ENCODE measurements around the gene CHRNA10.

CHRNA10 gene

DNA sequence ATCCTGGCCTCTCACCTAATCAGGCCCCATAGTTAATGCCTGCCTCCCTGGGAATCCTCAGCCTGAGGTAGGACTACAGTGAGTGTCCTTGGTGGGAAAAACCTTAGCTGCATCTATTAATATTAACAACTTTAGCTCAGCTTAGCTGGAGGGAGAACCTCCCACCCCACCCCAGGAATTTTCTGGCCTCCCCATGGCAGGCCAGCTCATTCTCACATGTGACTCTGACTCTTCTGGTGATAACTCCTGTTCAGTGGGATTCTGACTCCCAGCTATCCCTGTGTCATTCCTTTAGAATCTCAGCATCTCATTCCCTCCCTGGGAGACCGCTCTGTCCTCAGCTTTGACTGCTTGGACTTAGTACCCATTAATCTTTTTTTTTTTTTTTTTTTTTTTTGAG lies 43.9 kb downstream of the CHRNA10 start:
- DNase-seq, result no peak

DNA sequence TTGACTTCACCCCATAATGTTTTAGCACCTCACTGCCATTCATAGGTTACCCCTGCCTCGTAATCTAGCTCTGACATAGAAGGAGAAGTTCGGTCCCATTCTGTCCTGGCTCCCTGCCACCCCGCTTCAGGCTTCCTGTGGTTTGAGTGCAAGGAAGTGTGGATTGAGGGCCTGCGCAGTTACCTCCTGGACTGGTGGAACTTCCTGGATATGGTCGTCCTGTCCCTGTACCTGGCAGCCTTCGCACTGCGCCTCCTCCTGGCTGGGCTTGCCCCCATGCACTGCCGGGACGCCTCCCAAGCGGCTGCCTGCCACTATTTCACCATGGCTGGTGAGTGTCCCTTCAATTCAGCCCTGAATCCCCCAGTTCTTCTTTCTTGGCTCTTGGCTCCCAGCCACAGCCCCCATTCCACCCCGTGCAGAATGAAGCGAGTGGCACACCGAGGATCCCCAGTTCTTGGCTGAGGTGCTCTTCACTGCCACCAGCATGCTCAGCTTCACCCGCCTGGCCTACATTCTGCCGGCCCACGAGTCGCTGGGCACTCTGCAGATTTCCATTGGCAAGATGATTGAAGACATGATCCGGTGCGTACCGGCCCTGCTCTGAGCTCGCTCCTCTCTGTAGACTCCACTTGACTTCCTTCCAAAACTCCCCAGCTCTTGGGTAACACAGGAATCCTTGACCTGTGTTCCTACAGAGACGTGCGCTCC lies 44.8 kb downstream of the CHRNA10 start:
- peak; percentile 93 to 94 for DNase-seq

DNA sequence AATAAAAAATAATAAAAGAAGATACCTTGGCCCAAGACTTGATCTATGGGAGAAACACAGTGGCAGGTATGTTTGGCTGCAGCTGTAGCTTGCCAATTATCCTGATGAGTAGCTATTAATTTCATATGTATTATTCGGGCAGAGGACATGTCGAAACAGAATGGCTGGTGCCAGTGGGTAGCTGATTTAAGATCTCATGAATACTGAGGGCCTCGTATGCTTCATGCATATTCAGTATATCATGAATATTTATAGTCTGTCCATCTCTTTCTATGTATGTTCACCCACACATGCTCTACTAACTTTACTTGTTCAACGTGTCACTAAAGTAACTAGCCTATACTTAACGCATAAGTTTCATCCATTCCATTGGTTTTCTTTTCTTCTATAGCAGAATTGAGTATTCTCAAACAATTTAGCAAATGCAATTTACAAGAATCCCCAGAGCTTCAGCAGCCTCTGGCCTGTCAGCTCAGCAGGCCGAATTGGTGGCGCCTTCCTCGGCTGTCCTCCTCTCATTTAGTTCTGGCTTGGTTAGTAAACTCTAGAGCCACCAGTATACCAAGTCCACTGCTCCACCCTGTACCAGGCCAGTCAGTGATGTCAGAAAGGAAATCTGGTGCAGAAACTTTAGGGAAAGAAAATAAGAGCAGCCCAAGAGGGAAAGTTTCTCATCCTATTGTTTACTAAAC lies 47.3 kb downstream of the CHRNA10 start:
- no peak for DNase-seq

DNA sequence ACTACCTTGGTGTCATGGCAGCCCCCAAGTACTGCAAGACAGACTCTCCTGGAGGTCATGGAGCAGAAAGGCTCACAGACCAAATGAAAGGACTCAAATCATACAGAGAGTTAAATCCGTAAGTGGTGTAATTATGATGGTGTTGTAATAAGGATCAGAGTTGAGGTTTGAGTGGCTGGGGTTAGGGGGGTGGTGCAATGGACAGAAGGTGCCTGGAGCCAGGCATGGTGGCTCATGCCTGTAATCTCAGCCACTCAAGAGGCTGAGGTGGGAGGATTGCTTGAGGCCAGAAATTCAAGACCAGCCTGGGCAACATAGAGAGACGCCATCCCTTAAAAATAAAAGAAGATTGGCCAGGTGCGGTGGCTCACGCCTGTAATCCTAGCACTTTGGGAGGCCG lies 48.1 kb downstream of the CHRNA10 start:
- no peak for DNase-seq

GRCh38 chr11:3622521-3622920 lies 48.7 kb downstream of the CHRNA10 start:
- no peak for DNase-seq

DNA sequence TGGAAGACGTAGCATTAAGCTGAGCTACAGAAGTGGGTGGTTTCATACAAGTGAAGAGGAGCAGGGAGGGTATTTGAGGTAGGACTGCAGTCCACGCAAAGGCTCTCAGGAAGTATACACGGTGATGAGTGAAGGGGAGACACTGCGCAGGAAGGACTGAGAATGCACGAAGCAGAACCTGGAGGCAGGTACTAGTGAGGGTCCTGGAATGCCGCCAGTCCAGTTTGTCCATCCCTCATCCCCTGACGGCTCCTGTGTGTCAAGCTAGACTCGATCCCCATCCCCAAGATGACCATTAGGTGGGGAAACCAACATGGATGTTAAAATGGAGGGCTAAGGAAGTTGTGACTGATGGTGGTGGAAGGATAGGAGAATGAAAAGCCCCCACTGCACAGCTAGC lies 53.2 kb downstream of the CHRNA10 start:
- DNase-seq, result no peak

DNA sequence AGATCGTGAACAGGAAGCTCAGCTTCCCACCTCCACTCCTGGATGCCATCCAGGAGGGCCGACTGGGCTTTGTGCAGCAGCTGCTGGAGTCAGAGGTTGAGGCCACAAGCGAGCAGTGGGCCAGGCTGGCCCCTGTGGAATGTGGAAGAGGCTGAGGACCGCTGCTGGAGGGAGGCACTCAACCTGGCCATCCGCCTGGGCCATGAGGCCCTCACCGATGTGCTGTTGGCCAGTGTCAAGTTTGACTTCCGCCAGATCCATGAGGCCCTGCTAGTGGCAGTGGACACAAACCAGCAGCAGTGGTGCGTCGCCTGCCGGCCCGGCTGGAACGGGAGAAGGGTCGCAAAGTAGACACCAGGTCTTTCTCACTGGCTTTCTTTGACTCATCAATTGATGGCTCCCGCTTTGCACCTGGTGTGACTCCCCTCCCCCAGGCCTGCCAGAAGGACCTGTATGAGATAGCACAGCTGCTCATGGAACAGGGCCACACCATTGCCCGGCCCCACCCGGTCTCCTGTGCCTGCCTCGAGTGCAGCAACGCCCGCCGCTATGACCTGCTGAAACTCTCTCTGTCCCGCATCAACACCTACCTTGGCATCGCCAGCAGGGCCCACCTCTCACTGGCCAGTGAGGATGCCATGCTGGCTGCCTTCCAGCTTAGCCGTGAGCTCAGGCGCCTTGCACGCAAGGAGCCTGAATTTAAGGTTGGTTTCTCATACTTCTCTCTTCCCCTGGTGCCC lies 54.3 kb downstream of the CHRNA10 start:
- DNase-seq, result no peak

DNA sequence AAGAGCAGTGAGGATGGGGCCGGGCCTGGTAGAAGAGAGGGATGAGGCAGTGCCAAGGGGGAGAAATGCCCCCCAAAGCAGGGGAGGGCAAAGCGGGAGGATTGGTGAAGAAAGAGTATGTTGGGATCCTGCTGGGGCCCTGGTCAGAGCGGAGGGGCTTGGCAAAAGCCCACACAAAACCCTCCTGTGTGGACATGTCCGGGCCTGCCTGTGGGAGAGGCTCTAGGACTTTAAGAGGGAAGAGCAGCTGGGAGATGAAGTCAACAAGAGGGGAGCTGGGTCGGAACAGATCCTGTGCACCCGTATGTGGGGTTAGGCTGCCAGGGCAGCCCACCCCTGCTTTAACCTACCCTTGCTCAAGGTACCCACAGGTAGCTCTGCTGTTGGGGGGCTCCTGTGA lies 55.2 kb downstream of the CHRNA10 start:
- DNase-seq, result no peak
